Hair follicle dermal papilla cell (primary cell): ENCODE measurements around the gene COX7B2. TPM values are rescaled to one million over a fixed set of nuclear protein-coding genes. Genes with fewer than 3 reads are reported as not detected.

Source experiments
- total RNA-seq: library from RNA; depleted of rRNA; stranded (reverse); fragments of >200 nt; gene quantifications from 2 replicates; pipeline ENCODE4 v1.2.3, GENCODE V29; 2012

COX7B2 gene
- not detected in 2 replicates for total RNA-seq

GRCh38 chr4:46909078-46909477 lies at the start of gene COX7B2:
Gene COX7B2 (minus strand): TSS chr4:46909245. CDS start chr4:46735192, 174,053 bp downstream.

Other genes with a start within 250 kb of the COX7B2 start
- not detected in 2 replicates for gene GABRA4, start 84.3 kb upstream of the COX7B2 start, total RNA-seq
- gene GABRB1, start 122.3 kb upstream of the COX7B2 start, total RNA-seq = not detected in 2 replicates